GM12878 (cell line): ENCODE data around the gene ELK4. TPM values are rescaled to one million over a fixed set of nuclear protein-coding genes. Genes with fewer than 3 reads are reported as not detected.

Source experiments
- ATAC-seq: fragments of 200-7000 bp; cut with Tn5 transposase; 3 replicates; pipeline ENCODE4 v1.9.1; 2020; ENCODE audit warnings: mild to moderate bottlenecking, moderate library complexity
- BruUV-seq: library from RNA; stranded (reverse); fragments of 400-500 nt; replicated peaks from 2 replicates; lab custom pipeline; 2021; lab: Mats Ljungman, UMichigan
- CTCF ChIA-PET: fragments of 300-600 bp; sonication (Branson Sonifier 250); formaldehyde crosslinking; extraction: SDS; loops from one replicate; lab custom pipeline; 2021; ENCODE audit warnings: inconsistent platforms; lab: Yijun Ruan, JAX
- POLR2A ChIA-PET: fragments of 350-600 bp; formaldehyde crosslinking; extraction: SDS; loops from one replicate; lab custom pipeline; 2021; ENCODE audit warnings: inconsistent platforms; lab: Charles Lee
- RAD21 ChIA-PET: fragments of 300-600 bp; sonication (Branson Sonifier 250); formaldehyde crosslinking; loops from one replicate; lab custom pipeline; 2023; ENCODE audit warnings: antibody characterized with exemption; ENCODE audit not compliant: unreplicated experiment; lab: Charles Lee
- SMC1A ChIA-PET: fragments of 300-600 bp; sonication (Branson Sonifier 250); formaldehyde crosslinking; loops from one replicate; lab custom pipeline; 2023; ENCODE audit not compliant: unreplicated experiment, uncharacterized antibody; lab: Charles Lee
- DNase-seq: peaks from one replicate; pipeline ENCODE4 v3.0.0-alpha.2; 2011; ENCODE audit warnings: low read depth, low spot score
- FAIRE-seq: peaks from 3 replicates; lab custom pipeline; 2011; peaks lifted over from hg19 to GRCh38; lab: Jason Lieb, UNC
- H2AFZ ChIP-seq: 2 replicates; pipeline ENCODE4 v1.6.0; 2011; ENCODE audit warnings: low read depth, low read length, control low read depth; ENCODE audit not compliant: control insufficient read depth
- H3K27ac ChIP-seq: 2 replicates; pipeline ENCODE4 v1.5.1; 2011; ENCODE audit warnings: control low read depth; ENCODE audit not compliant: control insufficient read depth, insufficient read depth
- H3K27me3 ChIP-seq, 2 experiments: replicated peaks in 1 of 2; 2 replicates each; pipeline versions ENCODE4 v1.6.0 to v1.6.1; 2011; ENCODE audit warnings: low read length in 1 of 2; ENCODE audit not compliant: control insufficient read depth in 2 of 2, insufficient read depth in 2 of 2
- H3K36me3 ChIP-seq, 2 experiments: 2 replicates each; pipeline ENCODE4 v1.5.1; 2011; ENCODE audit warnings: low read length in 1 of 2; ENCODE audit not compliant: control insufficient read depth in 2 of 2, insufficient read depth in 2 of 2
- H3K4me1 ChIP-seq: 2 replicates; pipeline ENCODE4 v1.6.1; 2011; ENCODE audit warnings: mild to moderate bottlenecking, low read length, moderate library complexity, mixed read lengths; ENCODE audit not compliant: control insufficient read depth, insufficient read depth
- H3K4me2 ChIP-seq: 2 replicates; pipeline ENCODE4 v1.6.0; 2011; ENCODE audit warnings: control low read depth; ENCODE audit not compliant: control insufficient read depth, insufficient read depth
- H3K4me3 ChIP-seq: fragments of 200-600 bp; sonication (generic); 2 replicates; pipeline ENCODE4 v1.5.1; 2016
- H3K79me2 ChIP-seq: 2 replicates; pipeline ENCODE4 v1.6.0; 2011; ENCODE audit warnings: low read length; ENCODE audit not compliant: control insufficient read depth, insufficient read depth
- H3K9ac ChIP-seq: 2 replicates; pipeline ENCODE4 v1.8.0; 2011; ENCODE audit warnings: low read length, control low read depth, mixed read lengths; ENCODE audit not compliant: control insufficient read depth, insufficient read depth
- H3K9me3 ChIP-seq: replicated peaks from 3 replicates; pipeline ENCODE4 v1.5.1; 2011; ENCODE audit warnings: mild to moderate bottlenecking, low read length; ENCODE audit not compliant: control insufficient read depth, insufficient read depth
- H4K20me1 ChIP-seq: 2 replicates; pipeline ENCODE4 v1.6.0; 2011; ENCODE audit not compliant: control insufficient read depth, insufficient read depth
- BHLHE40 ChIP-seq, 2 experiments: fragments of 450-650 bp in 1 of 2; IDR thresholded peaks; 2 replicates each; pipeline ENCODE4 v1.6.1; 2011 to 2017; ENCODE audit warnings: low read depth in 2 of 2, borderline replicate concordance in 1 of 2, improper control_type of control experiment in 1 of 2, low read length in 1 of 2, mild to moderate bottlenecking in 1 of 2
- CBX5 ChIP-seq: sonication (generic); IDR thresholded peaks from 2 replicates; pipeline ENCODE4 v1.6.1; 2016; ENCODE audit warnings: low read depth, moderate library complexity, mild to moderate bottlenecking, inconsistent platforms
- CEBPZ ChIP-seq: fragments of 150-350 bp; IDR thresholded peaks from 2 replicates; pipeline ENCODE4 v1.6.1; 2016; ENCODE audit warnings: low read depth, low read length
- ETV6 ChIP-seq, 2 experiments: fragments of 450-650 bp in 1 of 2; IDR thresholded peaks in 1 of 2; conservative IDR thresholded peaks in 1 of 2; 2 replicates each; pipeline ENCODE4 v1.6.1; 2014; ENCODE audit warnings: antibody characterized with exemption in 1 of 2, borderline replicate concordance in 1 of 2, low read depth in 1 of 2, mild to moderate bottlenecking in 1 of 2, moderate library complexity in 1 of 2
- MYB ChIP-seq: fragments of 150-350 bp; IDR thresholded peaks from 2 replicates; pipeline ENCODE4 v1.6.1; 2014; ENCODE audit warnings: mild to moderate bottlenecking, low read depth, low read length, borderline replicate concordance
- TCF3 ChIP-seq: IDR thresholded peaks from 2 replicates; pipeline ENCODE4 v1.6.1; 2012; ENCODE audit warnings: low read depth, mild to moderate bottlenecking, low read length, borderline replicate concordance; ENCODE audit not compliant: insufficient read depth
- WGBS: methylation state at CpG from one replicate; pipeline ENCODE4 v1.1.6; 2016; ENCODE audit warnings: low lambda C conversion rate; ENCODE audit not compliant: insufficient replicate concordance, insufficient coverage; ENCODE audit errors: missing lambda C conversion rate; 5-methylcytosine and 5-hydroxymethylcytosine counted together
- in situ Hi-C: fragments of 300-500 bp; cut with MboI; formaldehyde crosslinking; loops from 9 replicates; pipeline ENCODE4 v1.14.3; 2018; ENCODE audit warnings: mixed read lengths
- intact Hi-C: fragments of 100-400 bp; cut with micrococcal nuclease; formaldehyde crosslinking; loops from one replicate; pipeline ENCODE4 v1.14.2; 2022; ENCODE audit not compliant: unreplicated experiment
- polyA plus RNA-seq, 11 experiments: library from polyadenylated mRNA; depleted of rRNA in 4 of 11; unstranded in 6 of 11; stranded (reverse) in 5 of 11; fragments of >200 nt; fragmentation: Nextera tagmentation in 4 of 11; fragmentation: Illumina TruSeq in 1 of 11; extraction: Ambion mirVana in 4 of 11; extraction: Trizol in 1 of 11; gene quantifications; 1 replicate in 1 of 11; 2 replicates in 10 of 11; pipeline versions ENCODE4 v1.2.1 to v1.2.3, GENCODE V29; 2011 to 2016; ENCODE audit warnings: inconsistent platforms in 2 of 11, missing spikeins in 2 of 11, low read depth in 1 of 11
- total RNA-seq, 4 experiments: library from RNA; depleted of rRNA in 3 of 4; stranded (reverse); fragments of >200 nt in 3 of 4; fragmentation: Illumina TruSeq in 1 of 4; extraction: Trizol in 1 of 4; gene quantifications; 2 replicates each; pipeline versions ENCODE4 v1.2.1 to v1.2.3, GENCODE V29; 2013 to 2021

The ELK4 gene
- total and polyA plus RNA-seq, 10 of the 15 experiments (the other 5 are each of a cell fraction or from before 2014, with no cell fraction given), result 5.2 to 71.5 (median 18.5) TPM

DNA sequence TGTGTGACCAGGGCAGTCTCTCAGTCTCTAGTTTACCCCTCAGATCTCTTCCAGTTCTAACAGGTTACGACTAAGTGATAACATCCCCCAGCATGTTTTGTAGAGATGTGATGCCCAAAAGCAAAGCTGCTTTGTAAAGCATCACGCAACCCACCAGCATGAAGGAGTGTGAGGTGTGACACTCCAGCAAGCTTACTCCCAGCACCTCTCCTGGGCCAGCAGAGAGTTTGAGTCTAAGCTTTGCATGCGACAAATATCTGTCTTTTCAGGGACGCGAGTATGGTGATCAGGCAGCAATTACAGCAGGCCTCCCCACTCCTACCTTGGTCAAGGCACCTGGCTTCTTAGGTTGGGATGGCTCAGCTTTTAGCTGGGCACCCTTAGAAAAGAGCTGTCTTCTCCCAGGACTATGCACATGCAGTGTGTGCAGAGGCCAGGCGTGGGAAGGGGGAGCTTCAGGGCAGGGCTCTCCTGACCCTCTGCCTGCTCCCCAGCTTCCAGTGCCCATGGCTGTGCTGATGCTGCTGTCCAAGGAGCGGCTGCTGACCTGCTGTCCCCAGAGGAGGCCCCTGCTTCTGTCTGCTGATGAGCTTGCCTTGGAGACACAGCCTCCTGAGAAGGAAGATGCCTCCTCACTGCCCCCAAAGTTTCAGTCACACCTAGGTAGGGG, 48.2 kb downstream of the ELK4 start (continued):
- no peak for TF ChIP-seq TCF3
- no peak for TF ChIP-seq CBX5
- no peak for TF ChIP-seq CEBPZ

GRCh38 chr1:205582471-205583291, 49.1 kb downstream of the ELK4 start:
- peak; percentile 74 for ATAC-seq
- CTCF ChIA-PET, result interaction anchor here (1.0 to 2.5 kb wide), 5 partner anchors 9 to 94 kb away, joined by 6 to 16 read pairs (median 10); partner anchors contain the start of gene ELK4
- Histone ChIP-seq H3K36me3 (no peaks in the 10 kb centered on the region), H3K4me2 (peak overlapping the region; percentile 60; the same call in 1 of the 2 replicates), H4K20me1 (no peaks in the 10 kb centered on the region), H3K9me3 (no peaks in the 10 kb centered on the region), H3K27me3 (peaks cover 0 to 5% of the 10 kb centered on the region in 2 experiments; a peak in 2 of 4 replicates), H3K9ac (no peak overlapping the region), H3K79me2 (no peaks in the 10 kb centered on the region), H3K4me1 (peaks cover 10% of the 10 kb centered on the region), H3K27ac (no peak overlapping the region), H3K4me3 (no peak overlapping the region), H2AFZ (peak overlapping the region; percentile 33)
- POLR2A ChIA-PET, result interaction anchor here (1.0 kb wide), 1 partner anchor 47 kb away, joined by 3 read pairs; no protein-coding TSS in a partner anchor
- no peak for DNase-seq
- intact Hi-C loops, result no loop called here
- SMC1A ChIA-PET, result interaction anchor here (1.0 to 2.0 kb wide), 7 partner anchors 8 to 129 kb away, joined by 3 to 13 read pairs (median 5); partner anchors contain the start of gene ELK4
- in situ Hi-C loops, result no loop called here
- FAIRE-seq, result peak; percentile 27
- TF ChIP-seq ETV6 (conservative IDR thresholded peaks at IDR 0.05 in 1 of 2, IDR thresholded peaks at IDR 0.05 in 1 of 2; ENCODE audit: borderline replicate concordance in 1 of 2, low read depth in 1 of 2) (0 out of 4 replicates have a peak, but pooled peaks of 1 of the 2 experiments have one; percentile 12), BHLHE40 (IDR thresholded peaks at IDR 0.05; ENCODE audit: borderline replicate concordance in 1 of 2, low read depth in 2 of 2, low read length in 1 of 2) (0 out of 4 replicates have a peak, but pooled peaks of 1 of the 2 experiments have one; percentile 4), MYB (no peak)
- BruUV-seq, result no TSS peak
- 44% methylated on average over 6 of the region's 6 CpGs for WGBS
- RAD21 ChIA-PET, result interaction anchor here (1.2 to 1.9 kb wide), 5 partner anchors 50 to 128 kb away, joined by 3 to 10 read pairs (median 5); partner anchors contain the start of gene ELK4
